Karpas-422 (cell line): ENCODE results near the gene TSHZ2. TPM values are rescaled to one million over a fixed set of nuclear protein-coding genes. Genes with fewer than 3 reads are reported as not detected.
A peak's percentile ranks its signal among the peaks of the same experiment; 100 is the strongest.
"Not testable (repeated sequence)": the region's sequence is repeated elsewhere in the genome, so short reads cannot be mapped to it uniquely, and the experiment has no call there.

Source experiments
- DNase-seq: peaks from one replicate; pipeline ENCODE4 v3.0.0-alpha.2; 2015
- H2AFZ ChIP-seq: fragments of 200-600 bp; sonication (generic); 2 replicates; pipeline ENCODE4 v1.6.1; 2014; ENCODE audit warnings: antibody characterized with exemption, low read length, mixed read lengths
- H3K27ac ChIP-seq: fragments of 200-600 bp; sonication (generic); 2 replicates; pipeline ENCODE4 v1.5.1; 2014; ENCODE audit warnings: mild to moderate bottlenecking, low read length, moderate library complexity
- H3K27me3 ChIP-seq: fragments of 200-600 bp; sonication (generic); 2 replicates; pipeline ENCODE4 v1.6.1; 2014; ENCODE audit warnings: low read length, mixed read lengths
- H3K36me3 ChIP-seq: fragments of 200-600 bp; sonication (generic); 2 replicates; pipeline ENCODE4 v1.6.1; 2014; ENCODE audit warnings: low read length, mixed read lengths; ENCODE audit not compliant: insufficient read depth
- H3K4me1 ChIP-seq: fragments of 200-600 bp; sonication (generic); 2 replicates; pipeline ENCODE4 v1.6.1; 2014; ENCODE audit warnings: mild to moderate bottlenecking, low read length, mixed read lengths
- H3K4me2 ChIP-seq: fragments of 200-600 bp; sonication (generic); 2 replicates; pipeline ENCODE4 v1.6.1; 2014; ENCODE audit warnings: low read length, low read depth, mild to moderate bottlenecking; ENCODE audit not compliant: poor library complexity, severe bottlenecking
- H3K4me3 ChIP-seq: fragments of 200-600 bp; sonication (generic); 2 replicates; pipeline ENCODE4 v1.5.1; 2014; ENCODE audit warnings: mild to moderate bottlenecking, antibody characterized with exemption, low read length, mixed read lengths
- H3K79me2 ChIP-seq: fragments of 200-600 bp; sonication (generic); 2 replicates; pipeline ENCODE4 v1.6.1; 2014; ENCODE audit warnings: mild to moderate bottlenecking, low read length, mixed read lengths
- H3K9ac ChIP-seq: fragments of 200-600 bp; sonication (generic); 2 replicates; pipeline ENCODE4 v1.6.0; 2014; ENCODE audit warnings: low read length
- H3K9me2 ChIP-seq: fragments of 200-600 bp; sonication (generic), shearing (Covaris generic); replicated peaks from 2 replicates; pipeline ENCODE4 v1.6.0; 2014; ENCODE audit warnings: mild to moderate bottlenecking, low read length, moderate library complexity; ENCODE audit not compliant: insufficient read depth
- H3K9me3 ChIP-seq: fragments of 300-700, 200-600 bp; sonication (generic); 2 replicates; pipeline ENCODE4 v1.6.1; 2014; ENCODE audit warnings: low read length, mixed read lengths
- H4K20me1 ChIP-seq: fragments of 200-600 bp; sonication (generic); 2 replicates; pipeline ENCODE4 v1.6.1; 2014; ENCODE audit warnings: mild to moderate bottlenecking, antibody characterized with exemption, low read length, low read depth; ENCODE audit not compliant: insufficient read depth
- total RNA-seq: library from RNA; depleted of rRNA; stranded (reverse); fragments of >200 nt; shearing (Covaris generic); gene quantifications from 2 replicates; pipeline ENCODE4 v1.2.3, GENCODE V29; 2014; ENCODE audit warnings: low replicate concordance

Gene TSHZ2
- total RNA-seq, 1 experiment from 2014 or later = not detected

DNA sequence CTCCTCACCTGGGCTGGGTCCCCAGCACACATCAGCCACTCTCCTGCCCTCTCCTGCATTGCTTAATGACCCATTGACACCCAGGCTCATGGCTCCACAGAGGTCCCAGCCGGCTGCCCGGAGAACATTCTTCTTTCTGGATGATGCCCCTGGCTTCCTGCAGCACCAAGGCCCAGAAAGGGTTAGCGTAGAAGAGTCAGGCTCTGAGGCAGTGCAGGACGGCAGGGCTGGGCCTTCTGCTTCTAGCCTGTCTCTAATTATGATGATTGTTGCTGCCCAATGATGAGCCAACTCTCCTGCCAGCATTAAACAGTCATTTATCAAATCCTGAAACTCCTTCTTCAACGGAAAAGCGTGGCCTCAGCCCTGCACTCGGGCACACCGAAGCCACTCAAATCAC, 555.0 kb downstream of the TSHZ2 start:
- no peak overlapping the region for H3K4me2 ChIP-seq
- no peak overlapping the region for H3K9ac ChIP-seq
- no peak overlapping the region for H3K27ac ChIP-seq
- peaks cover 4% of the 10 kb centered on the region; the same call in 1 of the 2 replicates for H3K9me3 ChIP-seq
- no peaks in the 10 kb centered on the region for H3K36me3 ChIP-seq
- H2AFZ ChIP-seq = no peak overlapping the region
- H3K4me1 ChIP-seq = no peaks in the 10 kb centered on the region
- no peaks in the 10 kb centered on the region for H3K27me3 ChIP-seq
- no peak overlapping the region for H3K4me3 ChIP-seq
- no peaks in the 10 kb centered on the region for H3K79me2 ChIP-seq
- no peaks in the 10 kb centered on the region for H3K9me2 ChIP-seq
- no peaks in the 10 kb centered on the region for H4K20me1 ChIP-seq
- DNase-seq = no peak

DNA sequence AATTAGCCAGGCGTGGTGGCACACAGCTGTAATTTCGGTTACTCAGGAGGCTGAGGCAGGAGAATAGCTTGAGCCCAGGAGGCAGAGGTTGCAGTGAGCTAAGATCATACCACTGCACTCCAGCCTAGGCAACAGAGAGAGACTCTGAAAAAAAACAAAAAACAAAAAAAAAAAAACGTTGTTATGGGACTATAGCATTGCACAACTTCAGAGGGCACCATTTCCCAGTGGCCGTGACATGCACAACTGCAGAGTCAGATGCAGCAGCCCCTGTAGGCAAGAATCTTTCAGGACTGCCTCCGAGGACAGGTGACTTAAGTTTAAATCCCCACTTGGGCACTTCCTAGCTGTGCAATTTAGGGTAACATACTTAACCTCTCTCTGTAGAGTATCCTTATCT, 557.5 kb downstream of the TSHZ2 start:
- H3K4me3 ChIP-seq = no peak overlapping the region
- H3K9ac ChIP-seq = no peak overlapping the region
- no peaks in the 10 kb centered on the region for H3K79me2 ChIP-seq
- H2AFZ ChIP-seq = no peak overlapping the region
- peaks cover 4% of the 10 kb centered on the region; the same call in 1 of the 2 replicates for H3K9me3 ChIP-seq
- no peaks in the 10 kb centered on the region for H4K20me1 ChIP-seq
- no peak overlapping the region for H3K27ac ChIP-seq
- no peaks in the 10 kb centered on the region for H3K36me3 ChIP-seq
- no peak for DNase-seq
- no peaks in the 10 kb centered on the region for H3K27me3 ChIP-seq
- H3K4me2 ChIP-seq = no peak overlapping the region
- no peaks in the 10 kb centered on the region; the same call in 1 of the 2 replicates for H3K4me1 ChIP-seq
- H3K9me2 ChIP-seq = no peaks in the 10 kb centered on the region

DNA sequence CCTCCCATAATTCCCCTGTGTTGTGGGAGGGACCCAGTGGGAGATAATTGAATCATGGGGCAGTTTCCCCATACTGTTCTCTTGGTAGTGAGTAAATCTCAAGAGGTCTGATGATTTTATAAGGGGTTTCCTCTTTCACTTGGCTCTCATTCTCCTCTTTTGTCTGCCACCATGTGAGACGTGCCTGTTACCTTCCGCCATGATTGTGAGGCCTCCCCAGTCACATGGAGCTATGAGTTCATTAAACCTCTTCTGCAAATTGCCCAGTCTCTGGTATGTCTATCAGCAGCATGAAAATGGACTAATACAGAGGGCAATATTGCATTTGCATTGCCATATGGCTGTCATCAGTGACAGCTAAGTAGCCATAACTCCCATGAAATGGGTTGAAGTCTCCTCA, 558.3 kb downstream of the TSHZ2 start:
- no peaks in the 10 kb centered on the region for H3K79me2 ChIP-seq
- H3K9ac ChIP-seq = no peak overlapping the region
- H3K4me2 ChIP-seq = no peak overlapping the region
- H2AFZ ChIP-seq = no peak overlapping the region
- peaks cover 4% of the 10 kb centered on the region; the same call in 1 of the 2 replicates for H3K9me3 ChIP-seq
- no peaks in the 10 kb centered on the region; the same call in 1 of the 2 replicates for H3K4me1 ChIP-seq
- no peak overlapping the region for H3K27ac ChIP-seq
- DNase-seq = no peak
- no peak overlapping the region for H3K4me3 ChIP-seq
- no peaks in the 10 kb centered on the region for H3K27me3 ChIP-seq
- H4K20me1 ChIP-seq = no peaks in the 10 kb centered on the region
- H3K36me3 ChIP-seq = no peaks in the 10 kb centered on the region
- H3K9me2 ChIP-seq = no peaks in the 10 kb centered on the region

DNA sequence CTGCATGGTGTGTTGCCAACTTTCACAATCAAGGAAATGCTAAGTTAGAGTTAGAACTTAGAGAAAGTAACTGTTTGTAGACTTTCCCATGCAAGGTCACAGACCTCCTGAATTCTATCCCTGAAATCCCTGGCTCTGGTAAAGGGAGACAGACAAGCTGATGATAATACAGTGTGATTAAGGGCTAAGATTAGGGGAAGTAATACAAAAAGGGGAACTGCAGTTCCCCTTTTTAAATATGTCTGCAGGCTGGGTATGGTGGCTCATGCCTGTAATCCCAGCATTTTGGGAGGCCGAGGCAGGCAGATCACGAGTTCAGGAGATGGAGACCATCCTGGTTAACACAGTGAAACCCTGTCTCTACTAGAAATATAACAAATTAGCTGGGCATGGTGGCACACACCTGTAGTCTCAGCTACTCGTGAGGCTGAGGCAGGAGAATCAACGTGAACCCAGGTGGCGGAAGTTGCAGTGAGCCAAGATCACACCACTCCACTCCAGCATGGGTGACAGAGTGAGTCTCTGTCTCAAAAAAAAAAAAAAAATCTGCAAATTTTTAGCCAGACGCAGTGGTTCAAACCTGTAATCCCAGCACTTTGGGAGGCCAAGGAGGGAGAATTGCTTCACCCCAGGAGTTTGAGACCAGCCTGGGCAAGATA, 560.6 kb downstream of the TSHZ2 start:
- H3K79me2 ChIP-seq, H3K9me3 ChIP-seq, H4K20me1 ChIP-seq, H3K36me3 ChIP-seq, H3K27ac ChIP-seq, H3K9me2 ChIP-seq, H3K4me2 ChIP-seq, H3K27me3 ChIP-seq, H3K4me3 ChIP-seq, H3K4me1 ChIP-seq, H2AFZ ChIP-seq, H3K9ac ChIP-seq: not testable (repeated sequence)
- peak; percentile 43 for DNase-seq

DNA sequence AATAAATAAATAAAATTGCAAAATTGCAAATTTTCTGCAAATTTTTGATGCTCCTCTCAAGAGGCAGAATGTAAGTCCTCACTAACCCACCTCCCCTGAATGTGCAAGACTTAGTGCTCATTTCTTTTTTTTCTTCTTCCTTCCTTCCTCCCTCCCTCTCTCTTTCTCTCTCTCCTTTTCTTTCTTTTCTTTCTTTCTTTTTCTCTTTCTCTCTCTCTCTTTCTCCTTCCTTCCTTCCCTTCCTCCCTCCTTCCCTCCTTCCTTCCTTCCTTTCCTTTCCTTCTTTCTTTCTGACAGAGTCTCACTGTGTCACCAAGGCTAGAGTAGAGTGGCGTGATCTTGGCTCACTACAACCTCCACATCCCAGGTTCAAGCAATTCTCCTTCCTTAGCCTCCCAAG, 561.3 kb downstream of the TSHZ2 start:
- no peaks in the 10 kb centered on the region for H4K20me1 ChIP-seq
- peaks cover 4% of the 10 kb centered on the region; the same call in 1 of the 2 replicates for H3K9me3 ChIP-seq
- no peak for DNase-seq
- no peak overlapping the region for H3K4me2 ChIP-seq
- H3K4me1 ChIP-seq = no peaks in the 10 kb centered on the region; the same call in 1 of the 2 replicates
- no peaks in the 10 kb centered on the region for H3K36me3 ChIP-seq
- H3K4me3 ChIP-seq = no peak overlapping the region
- no peaks in the 10 kb centered on the region for H3K79me2 ChIP-seq
- no peaks in the 10 kb centered on the region for H3K9me2 ChIP-seq
- no peak overlapping the region for H2AFZ ChIP-seq
- H3K27me3 ChIP-seq = no peaks in the 10 kb centered on the region
- no peak overlapping the region for H3K9ac ChIP-seq
- no peak overlapping the region for H3K27ac ChIP-seq

DNA sequence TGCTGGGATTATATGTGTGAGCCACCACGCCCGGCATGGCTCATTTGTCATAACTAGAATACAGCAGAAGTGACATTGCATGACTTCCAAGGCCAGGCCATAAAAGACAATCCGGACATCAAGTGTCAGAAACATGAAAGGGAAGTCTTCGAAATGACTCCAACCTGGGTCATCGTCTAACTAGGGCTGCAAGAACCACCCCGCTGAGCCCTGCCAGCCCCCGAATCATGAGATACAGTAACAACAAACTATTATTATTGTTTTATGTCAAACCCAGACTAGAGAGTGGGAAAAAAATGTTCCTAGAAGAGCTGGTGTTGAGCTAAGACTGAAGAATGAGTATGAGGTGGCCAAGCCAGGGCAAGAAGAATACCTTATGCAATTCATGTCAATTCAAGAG, 561.9 kb downstream of the TSHZ2 start:
- no peak overlapping the region for H3K9ac ChIP-seq
- no peaks in the 10 kb centered on the region for H3K27me3 ChIP-seq
- H3K36me3 ChIP-seq = no peaks in the 10 kb centered on the region
- H4K20me1 ChIP-seq = no peaks in the 10 kb centered on the region
- H3K79me2 ChIP-seq = no peaks in the 10 kb centered on the region
- no peak overlapping the region for H3K4me2 ChIP-seq
- H3K9me2 ChIP-seq = no peaks in the 10 kb centered on the region
- DNase-seq = no peak
- no peak overlapping the region for H2AFZ ChIP-seq
- H3K27ac ChIP-seq = no peak overlapping the region
- H3K4me1 ChIP-seq = no peaks in the 10 kb centered on the region; the same call in 1 of the 2 replicates
- H3K9me3 ChIP-seq = peaks cover 2% of the 10 kb centered on the region; the same call in 1 of the 2 replicates
- no peak overlapping the region for H3K4me3 ChIP-seq

DNA sequence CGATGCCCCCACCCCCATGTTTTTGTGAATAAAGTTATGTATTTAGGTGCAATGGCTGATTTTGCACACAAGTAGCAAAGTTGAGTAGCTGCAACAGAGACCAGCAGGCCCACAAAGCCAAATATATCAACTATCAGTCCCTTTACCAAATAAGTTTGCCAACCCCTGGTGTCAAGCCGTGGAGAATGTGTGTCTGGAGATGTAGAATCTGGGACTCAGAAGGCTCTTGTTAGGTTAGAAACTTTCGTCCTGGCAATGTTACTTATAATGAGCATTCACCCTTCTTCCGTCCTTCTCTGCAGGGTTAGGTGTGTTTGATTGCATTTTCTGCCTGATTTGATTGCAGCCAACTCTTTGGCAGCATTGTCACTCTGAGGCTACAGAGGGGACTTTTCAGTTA, 563.7 kb downstream of the TSHZ2 start:
- H3K4me2 ChIP-seq = no peak overlapping the region
- no peak overlapping the region for H3K27ac ChIP-seq
- no peaks in the 10 kb centered on the region; the same call in 1 of the 2 replicates for H3K4me1 ChIP-seq
- H3K27me3 ChIP-seq = no peaks in the 10 kb centered on the region
- H3K9me3 ChIP-seq = no peaks in the 10 kb centered on the region
- H3K9me2 ChIP-seq = no peaks in the 10 kb centered on the region
- H3K79me2 ChIP-seq = no peaks in the 10 kb centered on the region
- H2AFZ ChIP-seq = no peak overlapping the region
- no peak overlapping the region for H3K9ac ChIP-seq
- H3K4me3 ChIP-seq = no peak overlapping the region
- DNase-seq = no peak
- H3K36me3 ChIP-seq = no peaks in the 10 kb centered on the region
- H4K20me1 ChIP-seq = no peaks in the 10 kb centered on the region

DNA sequence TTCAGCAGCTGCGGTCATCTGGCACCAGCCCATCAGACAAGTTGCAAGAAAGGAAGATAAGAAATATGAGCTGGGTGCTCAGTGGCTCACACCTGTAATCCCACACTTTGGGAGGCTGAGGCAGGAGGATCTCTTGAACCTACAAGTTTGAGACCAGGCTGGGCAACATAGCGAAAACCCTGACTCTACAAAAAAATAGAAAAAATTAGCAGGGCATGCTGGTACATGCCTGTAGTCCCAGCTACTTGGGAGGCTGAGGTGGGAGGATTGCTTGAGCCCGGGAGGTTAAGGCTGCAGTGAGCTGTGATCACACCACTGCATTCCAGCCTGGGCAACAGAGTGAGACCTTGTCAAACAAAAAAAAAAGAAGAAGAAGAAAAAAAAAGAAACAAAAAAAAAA, 564.2 kb downstream of the TSHZ2 start:
- H3K9ac ChIP-seq, H3K4me2 ChIP-seq, H3K9me2 ChIP-seq: not testable (repeated sequence)

More for the DNA sequence above, 564.2 kb downstream of the TSHZ2 start:
- not testable (repeated sequence) for DNase-seq, H2AFZ ChIP-seq, H3K9me3 ChIP-seq, H3K36me3 ChIP-seq, H3K27ac ChIP-seq, H3K4me1 ChIP-seq, H3K4me3 ChIP-seq, H3K27me3 ChIP-seq, H3K79me2 ChIP-seq, H4K20me1 ChIP-seq
